Lower leg skin (tissue), 4 donors: ENCODE results near the gene MLLT3. TPM values are rescaled to one million over a fixed set of nuclear protein-coding genes. Genes with fewer than 3 reads are reported as not detected.

ENCODE experiments used
- DNase-seq, 2 donors: peaks; one replicate each; pipeline ENCODE4 v3.0.0-alpha.2; 2019; ENCODE audit warnings: low spot score in 2 of 2
- H3K4me3 ChIP-seq: fragments of 200-600 bp; sonication (generic); 2 replicates; pipeline ENCODE4 v1.5.1; 2017; ENCODE audit warnings: mild to moderate bottlenecking, low read depth; ENCODE audit not compliant: poor library complexity, severe bottlenecking
- CTCF ChIP-seq, 3 donors: fragments of 450-650 bp; IDR thresholded peaks; one replicate each; pipeline ENCODE4 v1.5.1; 2016; ENCODE audit warnings: antibody characterized with exemption in 3 of 3, mild to moderate bottlenecking in 3 of 3, moderate library complexity in 2 of 3
- POLR2A ChIP-seq, 2 donors: fragments of 450-650 bp; IDR thresholded peaks; one replicate each; pipeline ENCODE4 v1.6.1; 2016 to 2017; ENCODE audit warnings: antibody characterized with exemption in 2 of 2, mild to moderate bottlenecking in 1 of 2, moderate library complexity in 1 of 2
- WGBS, 2 donors: methylation state at CpG; one replicate each; pipeline ENCODE4 v1.1.5; 2018; 5-methylcytosine and 5-hydroxymethylcytosine counted together
- intact Hi-C: fragments of 100-400 bp; cut with DNase I; formaldehyde crosslinking; loops from one replicate; pipeline ENCODE4 v1.15.0; 2023; ENCODE audit warnings: low total_unique reads
- total RNA-seq, 4 donors: library from RNA; depleted of rRNA; stranded (reverse); fragments of >200 nt; gene quantifications; one replicate each; pipeline ENCODE4 v1.1.0, GENCODE V29; 2016

MLLT3 gene
- total RNA-seq, 4 donors from 2014 or later: 10.6 to 15.2 (median 12.5) TPM

- no peak for DNase-seq
- H3K4me3 ChIP-seq: no peak overlapping the region
- 90 to 91% methylated on average over 9 of the region's 9 CpGs for WGBS, 2 donors
- intact Hi-C loops: no loop called here
- no peak for TF ChIP-seq CTCF (IDR thresholded peaks at IDR 0.05)
- no peak for TF ChIP-seq POLR2A (IDR thresholded peaks at IDR 0.05)
Measured at GRCh38 chr9:20316372-20316771, 305.9 kb downstream of the MLLT3 start.

GRCh38 chr9:20315677-20316076 is 306.6 kb downstream of the MLLT3 start:
- WGBS, 2 donors: 64 to 80% methylated on average over 2 of the region's 2 CpGs
- intact Hi-C loops: no loop called here

GRCh38 chr9:20314981-20315380 is 307.3 kb downstream of the MLLT3 start:
- DNase-seq: no peak
- H3K4me3 ChIP-seq: no peak overlapping the region
- intact Hi-C loops: no loop called here
- TF ChIP-seq POLR2A (IDR thresholded peaks at IDR 0.05): no peak
- TF ChIP-seq CTCF (IDR thresholded peaks at IDR 0.05): no peak
- 86 to 88% methylated on average over 3 of the region's 3 CpGs for WGBS, 2 donors

More at GRCh38 chr9:20315677-20316076, 306.6 kb downstream of the MLLT3 start:
- no peak for DNase-seq
- H3K4me3 ChIP-seq: no peak overlapping the region
- TF ChIP-seq POLR2A (IDR thresholded peaks at IDR 0.05): no peak
- TF ChIP-seq CTCF (IDR thresholded peaks at IDR 0.05): no peak

GRCh38 chr9:20313415-20313814 is 308.9 kb downstream of the MLLT3 start:
- H3K4me3 ChIP-seq: no peak overlapping the region
- DNase-seq: no peak
- 74 to 79% methylated on average over 1 of the region's 1 CpG for WGBS, 2 donors
- intact Hi-C loops: no loop called here
- TF ChIP-seq CTCF (IDR thresholded peaks at IDR 0.05) (no peak), POLR2A (IDR thresholded peaks at IDR 0.05) (no peak)

- TF ChIP-seq CTCF (IDR thresholded peaks at IDR 0.05) (no peak), POLR2A (IDR thresholded peaks at IDR 0.05) (no peak)
- H3K4me3 ChIP-seq: no peak overlapping the region
- intact Hi-C loops: no loop called here
- no peak for DNase-seq
Measured at GRCh38 chr9:20312732-20313131, 309.6 kb downstream of the MLLT3 start.

GRCh38 chr9:20310024-20310423 is 312.3 kb downstream of the MLLT3 start:
- 73 to 81% methylated on average over 2 of the region's 2 CpGs for WGBS, 2 donors

More at GRCh38 chr9:20310024-20310423, 312.3 kb downstream of the MLLT3 start:
- no peak overlapping the region for H3K4me3 ChIP-seq
- DNase-seq: no peak
- TF ChIP-seq POLR2A (IDR thresholded peaks at IDR 0.05) (no peak), CTCF (IDR thresholded peaks at IDR 0.05) (no peak)
- intact Hi-C loops: no loop called here
